Esophagus muscularis mucosa (tissue), 4 donors: Measurements from ENCODE around the gene SOSTDC1. TPM values are rescaled to one million over a fixed set of nuclear protein-coding genes. Genes with fewer than 3 reads are reported as not detected.

Source experiments
- DNase-seq: peaks from one replicate; pipeline ENCODE4 v3.0.0-alpha.2; 2017; ENCODE audit errors: extremely low spot score
- H3K27ac ChIP-seq, 4 donors: fragments of 200-600 bp; sonication (generic); replicated peaks in 1 of 4; 1 replicate in 3 of 4; 2 replicates in 1 of 4; pipeline ENCODE4 v1.5.1; 2016 to 2019; ENCODE audit warnings: mild to moderate bottlenecking in 1 of 4
- H3K27me3 ChIP-seq, 4 donors: fragments of 200-600 bp; sonication (generic); one replicate each; pipeline versions ENCODE4 v1.5.1 to v1.6.0; 2016 to 2019
- H3K36me3 ChIP-seq, 4 donors: fragments of 200-600 bp; sonication (generic); one replicate each; pipeline ENCODE4 v1.5.1; 2016 to 2019
- H3K4me1 ChIP-seq, 4 donors: fragments of 200-600 bp; sonication (generic); one replicate each; pipeline ENCODE4 v1.5.1; 2016 to 2019
- H3K4me3 ChIP-seq, 4 donors: fragments of 200-600 bp; sonication (generic); 1 replicate in 2 of 4; 2 replicates in 2 of 4; pipeline ENCODE4 v1.5.1; 2016 to 2019; ENCODE audit warnings: mild to moderate bottlenecking in 4 of 4, moderate library complexity in 1 of 4
- H3K9me3 ChIP-seq, 4 donors: fragments of 200-600 bp; sonication (generic); 1 replicate in 3 of 4; 2 replicates in 1 of 4; pipeline ENCODE4 v1.5.1; 2016 to 2019
- CTCF ChIP-seq, 3 experiments: fragments of 200-600 bp in 2 of 3; fragments of 450-650 bp in 1 of 3; sonication (generic) in 2 of 3; IDR thresholded peaks; one replicate each; pipeline ENCODE4 v1.5.1; 2017 to 2019; ENCODE audit warnings: antibody characterized with exemption in 3 of 3, mild to moderate bottlenecking in 2 of 3, moderate library complexity in 1 of 3
- EP300 ChIP-seq: sonication (generic); formaldehyde crosslinking; IDR thresholded peaks from one replicate; pipeline ENCODE4 v1.6.1; 2017; ENCODE audit warnings: antibody characterized with exemption
- POLR2A ChIP-seq: fragments of 450-650 bp; IDR thresholded peaks from one replicate; pipeline ENCODE4 v1.6.1; 2017; ENCODE audit warnings: antibody characterized with exemption, moderate library complexity, mild to moderate bottlenecking, low read depth
- POLR2AphosphoS5 ChIP-seq, 2 donors: sonication (generic); formaldehyde crosslinking; IDR thresholded peaks; one replicate each; pipeline ENCODE4 v1.6.1; 2017; ENCODE audit warnings: antibody characterized with exemption in 2 of 2
- WGBS: methylation state at CpG from one replicate; pipeline ENCODE4 v1.1.5; 2018; 5-methylcytosine and 5-hydroxymethylcytosine counted together
- intact Hi-C: fragments of 100-400 bp; cut with DNase I; formaldehyde crosslinking; loops from one replicate; pipeline ENCODE4 v1.15.1; 2023
- total RNA-seq, 4 donors: library from RNA; depleted of rRNA; stranded (reverse); fragments of >200 nt; gene quantifications; one replicate each; pipeline versions ENCODE4 v1.1.0 to v1.2.1, GENCODE V29; 2016

SOSTDC1 gene
- total RNA-seq, 4 donors from 2014 or later, result 0.71 to 1.2 (median 0.83) TPM; not detected in 1

- H3K4me3 ChIP-seq, result peak overlapping the region; percentile 72 to 76 (median 76)
These were observed 45.7 kb downstream of the SOSTDC1 start for GRCh38 chr7:16419859-16420258.

GRCh38 chr7:16419126-16419525 is 46.4 kb downstream of the SOSTDC1 start:
- Histone ChIP-seq H3K36me3 (no peaks in the 10 kb centered on the region), H3K4me3 (no peak overlapping the region), H3K27me3 (no peaks in the 10 kb centered on the region), H3K27ac (no peak overlapping the region), H3K9me3 (no peaks in the 10 kb centered on the region), H3K4me1 (peaks cover 15 to 28% (median 26%) of the 10 kb centered on the region in 4 donors)
- DNase-seq, result no peak
- WGBS, result 94% methylated on average over 1 of the region's 1 CpG
- TF ChIP-seq CTCF (IDR thresholded peaks at IDR 0.05), result no peak
- TF ChIP-seq POLR2AphosphoS5 (IDR thresholded peaks at IDR 0.05), result no peak
- no peak for TF ChIP-seq POLR2A
- TF ChIP-seq EP300, result no peak
- intact Hi-C loops, result loop anchor here (10.0 kb wide), 1 partner anchor 344 kb away; no protein-coding TSS in a partner anchor

More at GRCh38 chr7:16419859-16420258, 45.7 kb downstream of the SOSTDC1 start:
- Histone ChIP-seq H3K9me3 (no peaks in the 10 kb centered on the region), H3K36me3 (no peaks in the 10 kb centered on the region), H3K4me1 (peaks cover 15 to 28% (median 26%) of the 10 kb centered on the region in 4 donors), H3K27ac (peak overlapping the region; percentile 94 to 99 (median 97)), H3K27me3 (no peaks in the 10 kb centered on the region)
- no peak for DNase-seq
- TF ChIP-seq EP300 (no peak), POLR2AphosphoS5 (IDR thresholded peaks at IDR 0.05) (no peak), POLR2A (no peak), CTCF (IDR thresholded peaks at IDR 0.05) (no peak)
- intact Hi-C loops, result loop anchor here (10.0 kb wide), 1 partner anchor 345 kb away; no protein-coding TSS in a partner anchor
- 66% methylated on average over 10 of the region's 10 CpGs for WGBS

GRCh38 chr7:16417906-16418305 is 47.6 kb downstream of the SOSTDC1 start:
- intact Hi-C loops, result loop anchor here (10.0 kb wide), 1 partner anchor 343 kb away; no protein-coding TSS in a partner anchor
- Histone ChIP-seq H3K36me3 (no peaks in the 10 kb centered on the region), H3K27ac (no peak overlapping the region), H3K4me3 (no peak overlapping the region), H3K27me3 (no peaks in the 10 kb centered on the region), H3K9me3 (no peaks in the 10 kb centered on the region), H3K4me1 (peaks cover 20 to 29% (median 26%) of the 10 kb centered on the region in 4 donors)
- no peak for TF ChIP-seq CTCF (IDR thresholded peaks at IDR 0.05)
- no peak for TF ChIP-seq POLR2AphosphoS5 (IDR thresholded peaks at IDR 0.05)
- TF ChIP-seq EP300, result no peak
- no peak for TF ChIP-seq POLR2A
- WGBS, result 91% methylated on average over 1 of the region's 1 CpG
- DNase-seq, result no peak

- H3K4me3 ChIP-seq, result no peak overlapping the region
- no peaks in the 10 kb centered on the region for H3K9me3 ChIP-seq
- H3K27me3 ChIP-seq, result no peaks in the 10 kb centered on the region
- intact Hi-C loops, result loop anchor here (10.0 kb wide), 1 partner anchor 342 kb away; no protein-coding TSS in a partner anchor
- no peak overlapping the region for H3K27ac ChIP-seq
- H3K36me3 ChIP-seq, result no peaks in the 10 kb centered on the region
- 76% methylated on average over 7 of the region's 7 CpGs for WGBS
- no peak for DNase-seq
- H3K4me1 ChIP-seq, result peaks cover 17 to 27% (median 23%) of the 10 kb centered on the region in 4 donors
- no peak for TF ChIP-seq POLR2AphosphoS5 (IDR thresholded peaks at IDR 0.05)
- no peak for TF ChIP-seq POLR2A
- no peak for TF ChIP-seq CTCF (IDR thresholded peaks at IDR 0.05)
- TF ChIP-seq EP300, result no peak
These were observed 49.0 kb downstream of the SOSTDC1 start for GRCh38 chr7:16416289-16417282.
